PC-9 (cell line): ENCODE results near the gene SNX9. TPM values are rescaled to one million over a fixed set of nuclear protein-coding genes. Genes with fewer than 3 reads are reported as not detected.
"Not testable (repeated sequence)": the region's sequence is repeated elsewhere in the genome, so short reads cannot be mapped to it uniquely, and the experiment has no call there.

Experiments
- BruUV-seq: library from RNA; stranded (reverse); fragments of 400-500 nt; replicated peaks from 2 replicates; lab custom pipeline; 2021; lab: Mats Ljungman, UMichigan
- CTCF ChIA-PET: fragments of 300-600 bp; sonication (Branson Sonifier 250); formaldehyde crosslinking; loops from one replicate; lab custom pipeline; 2022; ENCODE audit warnings: antibody characterized with exemption; lab: Charles Lee
- POLR2A ChIA-PET: fragments of 300-600 bp; sonication (Branson Sonifier 250); formaldehyde crosslinking; loops from one replicate; lab custom pipeline; 2022; ENCODE audit warnings: antibody characterized with exemption; ENCODE audit not compliant: unreplicated experiment; lab: Charles Lee
- DNase-seq, 2 experiments: peaks; one replicate each; pipeline versions ENCODE4 v3.0.0 to v3.0.0-alpha.2; 2015 to 2022; ENCODE audit warnings: mixed read lengths in 1 of 2
- H2AFZ ChIP-seq: fragments of 200-600 bp; sonication (generic); 2 replicates; pipeline ENCODE4 v1.8.1; 2017; ENCODE audit warnings: antibody characterized with exemption
- H3F3A ChIP-seq: fragments of 200-600 bp; sonication (generic); 2 replicates; pipeline ENCODE4 v1.8.1; 2017; ENCODE audit warnings: antibody characterized with exemption, mild to moderate bottlenecking, low read depth; ENCODE audit not compliant: insufficient read depth
- H3K27ac ChIP-seq: fragments of 200-600 bp; sonication (generic); 2 replicates; pipeline ENCODE4 v1.6.1; 2016; ENCODE audit warnings: mixed run types
- H3K27me3 ChIP-seq: fragments of 200-600 bp; sonication (generic); 2 replicates; pipeline ENCODE4 v1.6.1; 2016; ENCODE audit warnings: low read depth, mixed run types; ENCODE audit not compliant: insufficient read depth
- H3K36me3 ChIP-seq: fragments of 200-600 bp; sonication (generic); 2 replicates; pipeline ENCODE4 v1.6.1; 2016; ENCODE audit warnings: low read depth, mixed run types
- H3K4me1 ChIP-seq: fragments of 200-600 bp; sonication (generic); replicated peaks from 2 replicates; pipeline ENCODE4 v1.6.1; 2016; ENCODE audit warnings: mixed run types; ENCODE audit not compliant: insufficient read depth
- H3K4me2 ChIP-seq: fragments of 200-600 bp; sonication (generic); 2 replicates; pipeline ENCODE4 v1.6.1; 2017; ENCODE audit warnings: mixed run types
- H3K4me3 ChIP-seq: fragments of 200-600 bp; sonication (generic); 2 replicates; pipeline ENCODE4 v1.6.1; 2016; ENCODE audit warnings: mixed run types
- H3K79me2 ChIP-seq: fragments of 200-600 bp; sonication (generic); 2 replicates; pipeline ENCODE4 v1.6.1; 2017; ENCODE audit warnings: low read depth, mixed run types
- H3K9me2 ChIP-seq: fragments of 200-600 bp; sonication (generic); 2 replicates; pipeline ENCODE4 v1.8.1; 2017; ENCODE audit warnings: mild to moderate bottlenecking; ENCODE audit not compliant: insufficient read depth
- H3K9me3 ChIP-seq: fragments of 200-600 bp; sonication (generic); 2 replicates; pipeline ENCODE4 v1.8.1; 2016; ENCODE audit warnings: low read depth; ENCODE audit not compliant: insufficient read depth
- H4K20me1 ChIP-seq: fragments of 200-600 bp; sonication (generic); 2 replicates; pipeline ENCODE4 v1.8.1; 2017; ENCODE audit not compliant: insufficient read depth
- EZH2 ChIP-seq: fragments of 200-600 bp; sonication (generic); IDR thresholded peaks from 2 replicates; pipeline ENCODE4 v1.8.0; 2017; ENCODE audit warnings: antibody characterized with exemption, low read depth
- intact Hi-C: fragments of 100-400 bp; cut with micrococcal nuclease; formaldehyde crosslinking; loops from one replicate; pipeline ENCODE4 v1.10.0; 2022; ENCODE audit not compliant: unreplicated experiment
- total RNA-seq: library from RNA; stranded (reverse); gene quantifications from 2 replicates; pipeline ENCODE4 v1.2.3, GENCODE V29; 2021
- TF ChIP-seq, protein P1 (sequence below): fragments of 200-600 bp; sonication (generic); conservative IDR thresholded peaks from 2 replicates; pipeline ENCODE4 v1.6.1; 2017; ENCODE audit warnings: mixed run types, antibody characterized with exemption, mild to moderate bottlenecking, moderate library complexity

The SNX9 gene
- total RNA-seq, 1 experiment from 2014 or later: 25.0 TPM

DNA sequence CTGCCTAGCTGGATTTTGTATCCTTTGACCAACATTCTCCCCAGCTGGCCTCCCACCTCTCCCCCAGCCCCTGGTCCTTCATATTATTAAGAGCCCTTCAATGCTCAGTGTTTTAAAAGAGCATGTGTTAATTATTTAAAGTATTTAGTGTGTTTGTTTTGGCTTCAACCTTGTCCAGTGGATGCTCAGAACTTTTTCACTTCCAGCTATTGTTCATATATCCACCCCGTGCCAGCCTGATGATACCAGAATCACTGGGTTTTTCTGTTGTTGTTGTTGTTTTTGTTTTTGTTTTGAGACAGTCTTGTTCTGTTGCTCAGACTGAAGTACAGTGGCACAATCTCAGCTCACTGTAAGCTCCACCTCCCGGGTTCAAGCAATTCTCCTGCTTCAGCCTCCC, 30.4 kb upstream of the SNX9 start:
- Histone ChIP-seq H3K27me3 (no peaks in the 10 kb centered on the region), H3F3A (peaks cover 8% of the 10 kb centered on the region; the same call in 1 of the 2 replicates), H3K4me2 (no peak overlapping the region), H3K4me3 (no peak overlapping the region), H3K27ac (no peak overlapping the region), H4K20me1 (no peaks in the 10 kb centered on the region), H2AFZ (no peak overlapping the region), H3K79me2 (no peaks in the 10 kb centered on the region), H3K4me1 (peaks cover 13% of the 10 kb centered on the region), H3K9me2 (no peaks in the 10 kb centered on the region), H3K9me3 (no peaks in the 10 kb centered on the region), H3K36me3 (no peaks in the 10 kb centered on the region)
- no TSS peak for BruUV-seq
- intact Hi-C loops: no loop called here
- no peak for DNase-seq
- POLR2A ChIA-PET: no interaction called here
- TF ChIP-seq, protein P1, sequence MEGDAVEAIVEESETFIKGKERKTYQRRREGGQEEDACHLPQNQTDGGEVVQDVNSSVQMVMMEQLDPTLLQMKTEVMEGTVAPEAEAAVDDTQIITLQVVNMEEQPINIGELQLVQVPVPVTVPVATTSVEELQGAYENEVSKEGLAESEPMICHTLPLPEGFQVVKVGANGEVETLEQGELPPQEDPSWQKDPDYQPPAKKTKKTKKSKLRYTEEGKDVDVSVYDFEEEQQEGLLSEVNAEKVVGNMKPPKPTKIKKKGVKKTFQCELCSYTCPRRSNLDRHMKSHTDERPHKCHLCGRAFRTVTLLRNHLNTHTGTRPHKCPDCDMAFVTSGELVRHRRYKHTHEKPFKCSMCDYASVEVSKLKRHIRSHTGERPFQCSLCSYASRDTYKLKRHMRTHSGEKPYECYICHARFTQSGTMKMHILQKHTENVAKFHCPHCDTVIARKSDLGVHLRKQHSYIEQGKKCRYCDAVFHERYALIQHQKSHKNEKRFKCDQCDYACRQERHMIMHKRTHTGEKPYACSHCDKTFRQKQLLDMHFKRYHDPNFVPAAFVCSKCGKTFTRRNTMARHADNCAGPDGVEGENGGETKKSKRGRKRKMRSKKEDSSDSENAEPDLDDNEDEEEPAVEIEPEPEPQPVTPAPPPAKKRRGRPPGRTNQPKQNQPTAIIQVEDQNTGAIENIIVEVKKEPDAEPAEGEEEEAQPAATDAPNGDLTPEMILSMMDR: no peak
- TF ChIP-seq EZH2: no peak
- CTCF ChIA-PET: interaction anchor here (0.6 kb wide), 1 partner anchor 472 kb away, joined by 3 read pairs; no protein-coding TSS in a partner anchor

DNA sequence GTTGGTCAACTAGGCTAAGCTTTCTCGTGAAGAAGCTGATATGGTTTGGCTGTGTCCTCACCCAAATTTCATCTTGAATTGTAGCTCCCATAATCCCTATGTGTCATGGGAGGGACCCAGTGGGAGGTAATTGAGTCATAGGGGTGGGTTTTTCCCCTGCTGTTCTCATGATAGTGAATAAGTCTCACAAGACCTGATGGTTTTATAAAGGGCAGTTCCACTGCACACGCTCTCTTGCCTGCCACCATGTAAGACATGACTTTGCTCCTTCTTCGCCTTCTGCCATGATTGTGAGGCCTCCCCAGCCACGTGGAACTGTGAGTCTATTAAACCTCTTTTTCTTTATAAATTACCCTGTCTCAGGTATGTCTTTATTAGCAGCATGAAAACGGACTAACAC, 29.0 kb upstream of the SNX9 start:
- H3K36me3 ChIP-seq, intact Hi-C loops, H3K27ac ChIP-seq, BruUV-seq, H4K20me1 ChIP-seq, H2AFZ ChIP-seq, H3K9me2 ChIP-seq, H3K4me3 ChIP-seq, H3K9me3 ChIP-seq, POLR2A ChIA-PET, DNase-seq, H3K4me2 ChIP-seq, H3K79me2 ChIP-seq, H3F3A ChIP-seq, H3K27me3 ChIP-seq: not testable (repeated sequence)
- CTCF ChIA-PET: interaction anchor here (0.9 kb wide), 1 partner anchor 38 kb away, joined by 3 read pairs; no protein-coding TSS in a partner anchor
- peaks cover 13% of the 10 kb centered on the region for H3K4me1 ChIP-seq

DNA sequence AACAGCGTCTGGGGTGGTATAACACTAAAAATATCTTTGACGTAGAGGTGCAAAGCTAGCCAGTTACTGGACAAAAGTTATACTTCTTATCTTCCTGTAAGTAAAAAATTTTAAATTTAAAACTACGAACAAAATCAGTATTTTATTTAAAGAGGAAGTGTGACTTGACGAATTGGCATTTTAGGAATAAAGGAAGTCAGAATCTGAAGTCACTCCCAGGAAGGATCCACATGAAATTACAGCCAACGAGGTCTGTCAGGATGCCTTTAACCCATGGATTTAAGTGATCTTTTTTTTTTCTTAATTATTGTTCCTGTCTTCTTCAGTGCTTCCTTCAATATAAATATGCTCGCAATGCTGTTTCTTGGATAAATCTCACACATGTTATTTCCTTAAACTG, 27.2 kb upstream of the SNX9 start:
- Histone ChIP-seq H3K27me3 (no peaks in the 10 kb centered on the region), H3K9me3 (no peaks in the 10 kb centered on the region), H3K27ac (no peak overlapping the region), H4K20me1 (no peaks in the 10 kb centered on the region), H2AFZ (no peak overlapping the region), H3K4me3 (no peak overlapping the region), H3K36me3 (no peaks in the 10 kb centered on the region), H3K79me2 (no peaks in the 10 kb centered on the region), H3F3A (peaks cover 7% of the 10 kb centered on the region; the same call in 1 of the 2 replicates), H3K9me2 (no peaks in the 10 kb centered on the region), H3K4me1 (peaks cover 18% of the 10 kb centered on the region), H3K4me2 (no peak overlapping the region)
- DNase-seq: no peak
- intact Hi-C loops: no loop called here
- BruUV-seq: no TSS peak
- ChIA-PET CTCF (no interaction called here), POLR2A (no interaction called here)
- TF ChIP-seq, protein P1: no peak
- TF ChIP-seq EZH2: no peak

DNA sequence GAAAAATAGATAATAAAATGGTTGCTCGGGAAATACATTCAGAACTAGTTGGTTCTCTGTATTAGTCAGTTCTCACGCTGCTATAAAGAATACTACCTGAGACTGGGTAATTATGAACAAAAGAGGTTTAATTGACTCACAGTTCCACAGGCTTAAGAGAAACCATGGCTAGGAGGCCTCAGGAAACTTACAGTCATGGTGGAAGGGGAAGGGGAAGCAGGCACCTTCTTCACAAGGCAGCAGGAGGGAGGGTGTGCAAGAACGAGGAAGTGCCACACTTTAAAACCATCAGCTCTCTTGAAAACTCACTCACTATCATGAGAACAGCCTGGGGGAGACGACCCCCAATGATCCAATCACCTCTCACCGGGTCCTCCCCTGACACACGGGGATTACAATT, 24.2 kb upstream of the SNX9 start:
- TF ChIP-seq, protein P1: no peak
- TF ChIP-seq EZH2: no peak
- ChIA-PET CTCF (no interaction called here), POLR2A (no interaction called here)
- intact Hi-C loops: no loop called here
- Histone ChIP-seq H3K36me3 (no peaks in the 10 kb centered on the region), H3K27me3 (no peaks in the 10 kb centered on the region), H3K9me2 (no peaks in the 10 kb centered on the region), H3K4me3 (no peak overlapping the region), H3K27ac (no peak overlapping the region), H4K20me1 (no peaks in the 10 kb centered on the region), H3K4me2 (no peak overlapping the region), H3K9me3 (no peaks in the 10 kb centered on the region), H3K79me2 (no peaks in the 10 kb centered on the region), H3K4me1 (peaks cover 10% of the 10 kb centered on the region), H2AFZ (no peak overlapping the region), H3F3A (no peaks in the 10 kb centered on the region)
- DNase-seq: no peak
- BruUV-seq: no TSS peak

DNA sequence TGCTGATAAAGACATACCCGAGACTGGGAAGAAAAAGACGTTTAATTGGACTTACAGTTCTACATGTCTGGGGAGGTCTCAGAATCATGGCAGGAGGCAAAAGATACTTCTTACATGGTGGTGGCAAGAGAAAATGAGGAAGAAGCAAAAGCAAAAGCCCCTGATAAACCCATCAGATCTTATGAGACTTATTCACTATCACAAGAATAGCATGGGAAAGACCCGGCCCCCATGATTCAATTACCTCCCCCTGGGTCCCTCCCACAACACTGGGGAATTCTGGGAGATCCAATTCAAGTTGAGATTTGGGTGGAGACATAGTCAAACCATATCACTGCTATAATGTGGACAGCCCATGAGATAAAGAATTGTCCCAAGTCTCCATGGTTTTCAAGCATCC, 23.5 kb upstream of the SNX9 start:
- CTCF ChIA-PET, H3K27ac ChIP-seq, H3K27me3 ChIP-seq, H3K4me3 ChIP-seq, intact Hi-C loops, H3K9me3 ChIP-seq, H3K79me2 ChIP-seq, H3F3A ChIP-seq, H2AFZ ChIP-seq, DNase-seq, H3K36me3 ChIP-seq, BruUV-seq, POLR2A ChIA-PET, H3K4me2 ChIP-seq, H3K9me2 ChIP-seq, H4K20me1 ChIP-seq: not testable (repeated sequence)
- H3K4me1 ChIP-seq: peaks cover 10% of the 10 kb centered on the region
